HG02759 (cell line): ENCODE data around the gene SH2D3C.

ENCODE experiments used
- ATAC-seq: cut with Tn5 transposase; IDR thresholded peaks from one replicate; pipeline ENCODE4 v1.9.1; 2021; ENCODE audit warnings: mild to moderate bottlenecking, moderate library complexity; ENCODE audit not compliant: unreplicated experiment

The SH2D3C gene

DNA sequence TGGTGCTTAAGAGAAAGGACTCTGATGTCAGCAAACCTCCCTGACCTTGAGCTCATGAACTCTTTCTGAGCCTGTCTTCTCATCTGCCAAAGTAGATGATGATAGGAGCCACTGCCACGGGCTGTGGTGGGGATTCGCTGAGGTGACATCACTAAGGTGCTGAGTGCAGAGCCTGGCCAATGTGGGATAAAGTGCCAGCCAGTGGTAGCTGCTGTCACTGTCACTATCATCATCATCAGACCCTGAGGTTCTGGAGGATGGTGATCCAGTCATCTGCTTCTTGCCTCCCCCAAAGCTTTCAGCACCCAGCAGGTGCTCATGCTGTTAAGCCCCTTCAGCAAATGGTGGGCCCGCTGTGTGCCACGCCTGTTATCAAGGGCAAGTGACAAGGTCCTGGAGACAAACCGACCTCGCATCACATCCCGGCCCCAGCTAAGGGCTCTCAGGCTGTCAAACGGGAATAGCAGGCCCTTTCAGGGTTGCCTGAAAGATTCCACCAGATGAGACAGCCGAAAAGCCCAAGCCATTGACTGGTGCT is 30.6 kb upstream of the SH2D3C start:
- no peak for ATAC-seq

DNA sequence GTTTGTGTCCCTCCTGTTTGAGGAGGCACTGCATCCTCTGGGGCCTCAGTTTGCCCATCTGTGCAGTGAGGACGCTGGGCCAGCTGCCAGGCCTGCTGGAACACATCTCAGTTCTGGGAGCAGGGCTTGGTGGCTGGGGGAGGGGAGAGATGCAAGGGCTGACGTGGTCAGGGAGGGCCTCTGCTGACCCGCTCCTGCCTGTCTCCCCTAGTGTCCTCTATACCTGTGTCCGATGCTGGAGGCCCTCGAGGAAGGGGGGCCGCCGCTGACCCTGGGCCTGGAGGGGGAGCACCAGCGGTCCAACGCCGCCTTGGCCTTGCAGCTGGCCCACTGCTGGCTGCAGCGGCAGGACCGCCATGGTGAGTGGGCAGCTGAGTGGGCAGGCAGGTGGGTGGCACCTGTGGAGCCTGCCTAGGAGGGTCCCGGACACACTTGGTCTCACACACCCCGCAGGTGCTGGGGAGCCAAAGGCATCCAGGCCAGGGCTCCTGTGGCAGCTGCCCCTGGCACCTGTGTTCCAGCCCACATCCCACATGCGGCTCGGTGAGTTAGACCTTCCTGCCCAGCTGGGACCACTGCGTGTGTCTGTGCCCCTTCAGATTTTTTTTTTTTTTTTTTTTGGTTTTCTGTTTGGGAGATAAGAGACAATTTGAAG is 30.0 kb upstream of the SH2D3C start:
- ATAC-seq, result no peak

DNA sequence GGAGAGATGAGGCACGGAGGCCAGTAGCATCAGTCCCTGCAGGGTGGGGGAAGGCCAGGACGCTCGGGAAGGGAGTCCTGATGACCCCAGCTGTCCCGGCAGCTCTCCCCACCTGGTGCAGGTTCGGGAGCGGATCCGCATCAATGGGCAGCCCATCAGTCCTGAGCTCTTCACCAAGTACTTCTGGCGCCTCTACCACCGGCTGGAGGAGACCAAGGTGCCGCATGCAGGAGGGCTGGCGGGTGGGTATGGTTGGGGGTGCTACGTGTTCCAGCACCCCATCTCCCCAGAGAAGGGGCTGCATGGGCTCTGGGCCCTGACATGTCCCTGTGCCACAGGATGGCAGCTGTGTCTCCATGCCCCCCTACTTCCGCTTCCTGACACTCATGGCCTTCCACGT is 28.4 kb upstream of the SH2D3C start:
- no peak for ATAC-seq

DNA sequence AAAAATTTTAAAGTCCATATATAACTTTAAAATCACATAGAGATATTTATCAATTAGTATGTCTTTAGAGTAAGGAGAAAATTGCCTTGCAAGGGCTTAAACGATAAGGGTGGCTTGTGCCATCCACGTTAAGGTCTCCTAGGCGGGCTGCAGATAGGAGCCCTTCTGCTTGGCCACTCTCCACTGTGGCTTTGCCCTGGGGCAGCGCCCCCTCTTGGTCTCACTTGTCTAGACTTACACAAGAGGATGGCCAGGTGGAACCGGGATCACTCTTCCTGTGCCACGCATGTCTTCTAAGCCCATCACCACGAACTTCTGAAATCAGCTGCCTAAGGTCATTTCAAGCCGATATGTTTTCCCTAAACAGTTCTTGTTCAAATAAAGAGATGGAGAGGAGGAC is 27.2 kb upstream of the SH2D3C start:
- no peak for ATAC-seq

DNA sequence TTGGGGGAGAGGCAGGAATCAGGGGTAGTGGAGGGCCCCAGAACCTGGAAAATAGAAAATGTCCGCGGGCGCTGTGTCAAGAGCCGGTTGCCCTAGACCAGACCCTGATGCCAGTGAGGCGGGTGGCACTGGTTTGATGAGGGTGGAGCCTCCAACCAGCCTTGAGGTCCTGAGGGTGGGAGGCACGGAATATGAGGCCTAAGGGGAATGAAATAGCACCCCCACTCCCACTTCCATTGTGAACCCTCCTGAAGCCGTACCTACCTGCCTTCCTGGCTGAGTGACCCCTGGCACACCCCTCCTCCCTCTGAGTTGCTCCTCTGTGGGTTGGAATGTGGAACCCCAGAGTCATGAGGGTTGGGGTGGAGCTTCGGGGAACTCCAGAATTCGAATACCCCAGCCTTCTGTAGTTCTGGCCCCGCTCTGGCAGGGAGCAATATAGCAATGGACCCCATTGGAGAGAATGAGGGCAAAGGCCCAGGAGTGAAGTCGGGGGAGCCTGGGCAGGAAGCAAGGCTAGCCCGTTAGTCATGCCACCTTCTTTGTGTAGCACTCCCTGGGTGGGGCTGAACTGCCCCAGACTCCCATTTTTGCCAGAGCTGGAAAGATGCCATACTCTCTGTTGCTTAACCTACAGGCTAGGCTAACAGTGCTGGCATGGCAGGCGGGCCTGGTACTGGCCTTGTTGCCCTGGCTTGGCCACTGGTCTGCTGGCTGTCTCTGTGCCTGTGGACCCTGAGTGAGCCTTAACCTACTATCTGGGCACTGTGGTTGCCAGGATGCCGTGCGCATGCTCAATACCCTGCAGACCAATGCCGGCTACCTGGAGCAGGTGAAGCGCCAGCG is 25.3 kb upstream of the SH2D3C start:
- ATAC-seq, result no peak

DNA sequence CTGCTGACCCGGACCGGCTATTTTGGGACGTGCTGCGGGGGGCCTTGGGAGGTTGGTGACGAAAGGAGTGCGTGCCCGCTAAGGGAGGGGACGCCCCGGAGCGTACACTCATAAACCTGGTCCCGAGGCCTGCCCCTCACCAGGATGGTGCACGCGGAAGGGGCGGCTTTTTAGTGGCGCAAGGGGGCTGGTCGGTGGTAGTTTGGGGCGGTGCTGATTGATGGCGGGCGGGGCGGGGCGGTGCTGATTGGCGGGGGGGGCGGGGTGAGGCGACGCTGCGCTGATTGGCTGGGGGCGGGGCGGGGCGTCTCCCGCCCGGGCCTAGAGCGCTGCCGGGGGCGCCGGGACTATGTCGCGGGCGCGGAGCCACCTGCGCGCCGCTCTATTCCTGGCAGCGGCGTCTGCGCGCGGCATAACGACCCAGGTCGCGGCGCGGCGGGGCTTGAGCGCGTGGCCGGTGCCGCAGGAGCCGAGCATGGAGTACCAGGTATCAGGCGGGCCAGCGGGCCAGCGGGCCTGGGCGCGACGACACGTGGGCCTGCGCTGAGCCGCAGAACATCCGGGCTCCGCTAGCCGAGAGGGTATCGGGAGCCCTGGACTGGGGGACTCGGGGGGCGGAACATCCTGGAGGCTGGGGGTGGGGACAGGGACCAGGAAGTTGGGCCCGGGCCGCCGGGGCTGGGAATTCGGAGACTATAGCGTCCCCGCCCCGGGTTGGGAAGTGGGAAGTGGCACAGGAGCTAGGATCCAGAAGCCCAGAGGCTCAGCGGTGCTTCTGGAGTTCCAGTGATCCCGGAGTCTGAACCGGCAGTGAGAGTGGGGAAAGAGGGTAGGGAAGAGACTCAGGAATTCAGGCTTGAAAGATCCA is 24.3 kb upstream of the SH2D3C start, which contains the start of gene FPGS:
FPGS (plus strand) TSS at position 307 of the 868 bp plus-strand sequence; CDS start at position 350, 43 bp downstream.
- peak; percentile 77 for ATAC-seq

DNA sequence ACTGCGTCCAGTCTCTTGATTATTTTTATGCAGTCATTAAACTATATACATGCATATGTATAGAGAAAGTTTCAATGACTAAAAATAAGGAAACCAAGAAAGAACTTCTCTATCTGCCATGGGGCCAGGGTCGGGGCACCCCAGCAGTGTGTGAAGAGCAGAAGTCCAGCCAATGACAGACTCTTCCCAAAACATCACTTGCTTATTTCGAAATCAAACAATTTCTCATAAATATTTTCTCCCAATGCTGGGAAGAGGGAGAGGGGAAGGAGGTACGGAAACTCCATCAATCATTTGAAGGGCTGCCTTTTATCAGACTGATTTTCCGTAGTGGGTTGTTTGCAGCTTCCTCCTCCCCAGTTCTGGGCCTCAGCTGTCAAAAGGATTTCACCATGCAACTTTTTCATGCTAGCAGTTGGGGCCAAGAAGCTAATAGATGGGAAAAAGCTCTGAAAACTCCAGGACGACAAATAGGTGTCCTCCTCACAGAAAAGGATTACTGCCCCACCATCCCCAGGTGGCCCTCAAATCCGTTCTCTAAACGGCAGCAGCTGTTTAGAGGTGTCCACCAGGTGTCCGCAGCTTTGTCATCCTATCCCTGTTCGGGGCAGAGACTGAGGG is 23.6 kb upstream of the SH2D3C start:
- no peak for ATAC-seq

DNA sequence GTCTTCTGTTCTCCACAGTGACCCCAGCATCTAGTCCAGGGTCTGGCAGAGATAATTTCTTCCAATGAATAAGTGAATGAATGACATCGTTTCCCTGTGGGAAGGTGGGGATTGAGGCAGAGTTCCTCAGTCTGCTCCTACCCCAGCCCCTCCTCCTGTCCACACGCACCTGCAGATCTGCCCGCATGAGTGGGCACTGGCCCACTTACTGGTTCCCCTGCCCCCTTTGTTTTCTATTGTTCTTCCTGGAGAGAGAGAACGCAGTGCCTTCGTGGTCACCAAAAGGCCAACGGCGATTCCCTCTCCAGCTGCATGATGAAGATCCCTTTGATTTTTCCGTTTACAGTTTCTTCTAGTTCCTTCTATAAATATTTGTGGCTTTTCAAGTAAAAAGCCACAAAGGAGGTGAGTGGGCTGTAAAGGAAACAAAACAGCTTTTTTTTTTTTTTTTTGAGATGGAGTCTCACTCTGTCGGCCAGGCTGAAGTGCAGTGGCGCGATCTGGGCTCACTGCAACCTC is 18.4 kb upstream of the SH2D3C start:
- ATAC-seq, result no peak

DNA sequence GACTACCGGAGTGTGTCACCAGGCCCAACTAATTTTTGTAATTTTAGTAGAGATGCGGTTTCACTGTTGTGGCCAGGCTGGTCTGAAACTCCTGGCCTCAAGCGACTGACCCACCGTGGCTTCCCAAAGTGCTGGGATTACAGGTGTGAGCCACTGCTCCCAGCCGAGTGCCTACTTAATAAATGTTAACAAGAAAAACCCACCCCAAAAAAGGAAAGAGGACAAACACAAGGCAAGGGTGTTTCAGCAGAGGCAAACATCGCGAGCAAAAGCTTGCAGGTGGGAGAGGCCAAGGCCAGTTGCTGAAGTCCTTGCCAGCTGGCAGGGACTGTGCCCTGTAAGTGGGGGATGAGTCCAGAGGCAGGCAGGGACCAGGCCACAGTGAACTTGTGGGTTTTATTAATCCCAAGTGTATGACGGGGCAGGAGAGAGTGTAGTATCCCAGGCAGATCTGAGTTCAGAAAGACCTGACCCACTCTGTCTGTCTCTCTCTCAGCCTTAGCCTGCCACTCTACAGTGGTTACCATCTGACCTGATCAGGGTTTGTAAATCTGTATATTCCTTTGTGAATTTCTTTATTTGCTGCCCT is 17.9 kb upstream of the SH2D3C start:
- no peak for ATAC-seq

DNA sequence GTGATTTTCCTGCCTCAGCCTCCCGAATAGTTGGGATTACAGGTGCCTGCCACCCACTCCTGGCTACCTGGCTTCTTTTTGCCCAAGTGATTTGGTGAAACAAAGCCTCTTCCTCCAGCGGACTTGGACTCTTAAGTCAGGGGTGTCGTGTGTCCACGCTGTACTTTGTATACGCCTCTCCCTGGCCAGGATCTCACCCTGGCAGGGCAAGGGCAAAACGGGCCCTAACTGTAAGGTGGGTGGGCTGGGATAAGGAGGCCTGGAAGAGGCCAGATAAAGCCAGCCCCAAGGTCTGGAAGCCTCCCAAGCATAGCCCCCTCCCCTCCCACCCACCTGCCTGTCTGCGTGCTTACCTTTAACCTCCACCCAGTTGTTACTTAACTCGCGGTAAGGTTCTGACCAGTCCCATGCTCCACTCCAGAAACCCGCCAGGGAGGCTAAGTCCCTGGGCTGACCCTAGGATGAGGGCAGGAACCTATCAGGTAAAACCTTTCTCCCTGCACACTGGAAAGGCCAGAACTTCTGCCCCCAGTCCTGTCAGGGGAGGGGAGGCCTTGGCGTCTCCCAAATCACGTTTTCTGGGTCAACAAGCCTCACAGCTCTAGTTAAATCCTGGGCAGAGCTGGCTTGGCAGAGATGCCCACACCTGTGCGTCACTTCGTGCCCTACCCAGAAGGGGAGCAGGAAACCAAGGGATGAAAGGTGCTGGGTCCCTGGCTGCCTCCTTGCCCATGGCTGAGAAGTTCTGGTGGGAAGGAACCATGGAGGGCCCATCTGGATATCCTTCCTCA is 15.7 kb upstream of the SH2D3C start:
- no peak for ATAC-seq

DNA sequence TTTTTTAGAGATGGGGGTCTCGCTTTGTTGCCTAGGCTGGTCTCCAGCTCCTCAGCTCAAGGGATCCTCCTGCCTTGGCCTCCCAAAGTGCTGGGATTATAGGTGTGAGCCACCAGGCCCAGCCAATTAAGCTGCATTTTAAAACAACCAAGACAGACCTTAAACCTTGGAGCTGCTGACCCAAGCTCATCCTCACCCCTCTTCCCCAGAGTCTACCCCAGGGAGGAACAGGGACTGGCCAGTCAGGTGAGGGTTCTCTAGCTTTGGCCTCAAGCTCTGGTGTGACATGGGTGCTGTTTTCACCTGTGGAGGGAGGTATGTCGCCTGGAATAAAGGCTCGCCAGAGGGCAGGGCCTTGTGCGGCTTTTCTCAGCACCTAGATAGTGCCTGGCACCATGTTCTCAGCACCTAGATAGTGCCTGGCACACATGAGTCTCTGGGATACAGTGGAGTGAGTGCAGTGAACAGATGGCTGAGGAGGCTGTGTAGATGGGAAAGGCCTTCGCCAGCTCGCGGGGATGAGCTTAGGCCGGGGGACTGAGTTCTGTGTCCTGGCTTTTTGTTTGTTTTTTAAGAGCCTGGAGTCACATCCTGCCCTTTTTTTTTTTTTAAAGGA is 14.7 kb upstream of the SH2D3C start:
- ATAC-seq, result no peak

DNA sequence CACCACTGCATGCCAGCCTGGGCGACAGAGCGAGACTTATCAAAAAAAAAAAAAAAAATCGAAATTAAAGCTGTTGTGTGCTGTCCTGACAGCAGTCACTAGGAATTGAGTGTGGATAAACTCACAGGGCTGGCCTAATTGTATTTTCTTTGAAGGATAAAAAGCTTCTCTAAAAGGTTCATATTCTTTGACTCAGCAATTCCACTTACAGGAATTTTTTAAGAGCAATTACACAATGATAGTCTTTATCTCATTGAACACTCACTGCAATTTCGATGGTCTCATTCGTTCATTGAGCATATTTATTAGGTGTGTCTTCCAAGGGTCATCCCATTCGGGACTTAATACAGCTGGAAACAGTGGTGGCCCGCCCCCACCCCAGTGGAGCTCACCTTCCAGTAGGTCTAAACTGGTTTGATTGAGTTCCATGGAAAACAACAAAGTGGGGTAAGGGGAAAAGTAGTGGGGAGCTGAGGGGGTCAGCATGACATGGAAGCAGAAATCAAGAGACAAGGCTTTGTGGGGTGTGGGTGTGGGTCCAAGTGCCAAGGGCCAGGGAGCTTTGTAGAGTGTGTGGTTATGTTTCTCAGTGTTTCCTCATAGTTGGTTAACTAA is 14.1 kb upstream of the SH2D3C start:
- no peak for ATAC-seq

DNA sequence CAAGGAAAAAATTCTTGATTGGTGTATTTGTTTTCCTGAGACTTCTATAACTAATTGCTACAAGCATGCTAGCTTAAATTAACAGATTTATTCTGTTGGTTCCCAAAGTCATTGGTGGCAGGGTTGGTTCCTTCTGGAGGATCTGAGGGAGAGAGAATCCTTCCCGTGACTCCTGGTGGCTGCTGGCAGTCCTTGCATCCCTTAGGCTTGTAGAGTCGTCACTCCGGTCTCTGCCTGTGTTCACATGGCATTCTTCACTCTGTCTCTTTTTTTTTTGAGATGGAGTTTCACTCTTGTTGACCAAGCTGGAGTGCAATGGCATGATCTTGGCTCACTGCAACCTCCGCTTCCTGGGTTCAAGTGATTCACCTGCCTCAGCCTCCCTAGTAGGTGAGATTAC is 12.6 kb upstream of the SH2D3C start:
- no peak for ATAC-seq

DNA sequence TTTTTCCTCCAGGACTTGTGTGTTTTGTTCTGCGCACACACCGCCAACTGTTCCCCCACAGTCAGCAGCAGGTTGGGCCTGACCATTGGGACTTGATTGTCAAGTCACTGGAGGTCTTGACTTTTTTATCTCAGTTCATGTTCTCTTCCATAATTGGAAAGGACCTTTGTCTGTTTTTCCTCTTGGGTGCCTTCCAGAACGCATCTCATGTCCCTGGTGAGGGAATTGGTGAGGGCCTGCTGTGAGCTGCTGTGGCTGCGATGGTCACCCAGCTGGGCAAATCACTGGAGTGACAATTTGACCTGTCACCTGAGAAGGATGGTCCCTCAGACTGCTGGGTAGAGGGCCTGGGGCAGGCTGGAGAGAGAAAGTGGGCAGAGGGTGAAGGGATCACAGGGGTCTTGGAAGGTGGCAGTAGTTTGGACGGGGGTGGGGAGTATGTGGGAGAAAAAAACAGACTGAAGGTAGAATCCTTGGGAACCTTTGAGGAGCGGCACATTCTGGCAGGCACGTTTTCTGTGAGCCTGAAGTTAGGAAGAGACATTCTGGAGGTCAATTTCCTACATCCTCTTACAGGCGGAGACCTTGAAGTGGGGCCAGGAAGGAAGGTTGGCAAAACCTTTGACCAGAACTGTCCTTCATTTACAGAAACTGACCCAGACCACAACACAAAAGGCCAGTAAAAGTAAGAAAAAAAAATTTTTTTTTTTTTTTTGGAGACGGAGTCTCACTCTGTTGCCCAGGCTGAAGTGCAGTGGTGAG is 11.8 kb upstream of the SH2D3C start:
- no peak for ATAC-seq

DNA sequence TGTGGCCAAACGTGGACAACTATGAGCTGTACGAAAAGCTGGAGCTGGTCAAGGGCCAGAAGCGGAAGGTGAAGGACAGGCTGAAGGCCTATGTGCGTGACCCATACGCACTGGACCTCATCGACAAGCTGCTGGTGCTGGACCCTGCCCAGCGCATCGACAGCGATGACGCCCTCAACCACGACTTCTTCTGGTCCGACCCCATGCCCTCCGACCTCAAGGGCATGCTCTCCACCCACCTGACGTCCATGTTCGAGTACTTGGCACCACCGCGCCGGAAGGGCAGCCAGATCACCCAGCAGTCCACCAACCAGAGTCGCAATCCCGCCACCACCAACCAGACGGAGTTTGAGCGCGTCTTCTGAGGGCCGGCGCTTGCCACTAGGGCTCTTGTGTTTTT is 10.7 kb upstream of the SH2D3C start:
- no peak for ATAC-seq

DNA sequence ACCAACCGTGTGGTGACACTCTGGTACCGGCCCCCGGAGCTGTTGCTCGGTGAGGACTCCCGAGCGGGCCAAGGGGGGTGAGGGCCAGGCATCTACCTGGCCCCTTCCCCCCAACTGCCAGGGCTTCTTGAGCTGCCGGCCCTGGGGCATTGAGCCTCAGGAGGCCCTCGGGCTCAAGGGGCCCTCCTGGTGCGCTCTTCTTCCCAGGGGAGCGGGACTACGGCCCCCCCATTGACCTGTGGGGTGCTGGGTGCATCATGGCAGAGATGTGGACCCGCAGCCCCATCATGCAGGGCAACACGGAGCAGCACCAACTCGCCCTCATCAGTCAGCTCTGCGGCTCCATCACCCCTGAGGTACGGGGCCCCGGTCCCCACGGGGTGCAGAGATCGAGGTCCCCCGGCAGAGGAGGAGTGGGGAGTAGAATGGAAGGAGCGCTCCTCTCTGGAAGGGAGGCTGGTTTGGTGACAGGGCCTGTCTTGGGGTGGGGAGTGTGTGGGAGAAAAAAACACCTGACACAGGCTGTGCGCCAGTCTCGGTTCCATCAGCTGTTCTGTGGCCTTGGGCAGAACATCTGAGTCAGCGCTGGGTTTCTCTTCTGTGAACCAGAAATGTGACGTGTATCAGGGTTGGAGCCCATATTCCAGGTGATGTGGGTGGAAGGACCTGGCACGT is 10.0 kb upstream of the SH2D3C start:
- no peak for ATAC-seq

DNA sequence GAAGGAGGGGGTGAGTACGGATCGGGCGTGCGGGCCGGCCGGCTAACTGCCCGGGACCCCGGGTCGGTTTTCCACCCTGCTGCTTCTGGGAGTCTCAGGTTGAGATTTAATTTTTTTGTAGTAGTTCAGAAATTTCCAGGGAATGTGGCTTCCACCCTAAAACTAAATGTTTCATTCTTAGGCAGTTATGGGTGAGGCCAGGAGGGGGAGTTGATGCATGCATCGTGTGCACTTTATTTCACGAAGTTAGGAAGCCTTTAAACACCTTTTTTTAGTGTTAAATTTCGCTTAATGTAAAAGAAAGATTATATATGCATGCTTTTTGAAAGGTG is 8.3 kb upstream of the SH2D3C start:
- ATAC-seq, result no peak
